Measurements from ENCODE around the gene SYAP1.

The SYAP1 gene

DNA sequence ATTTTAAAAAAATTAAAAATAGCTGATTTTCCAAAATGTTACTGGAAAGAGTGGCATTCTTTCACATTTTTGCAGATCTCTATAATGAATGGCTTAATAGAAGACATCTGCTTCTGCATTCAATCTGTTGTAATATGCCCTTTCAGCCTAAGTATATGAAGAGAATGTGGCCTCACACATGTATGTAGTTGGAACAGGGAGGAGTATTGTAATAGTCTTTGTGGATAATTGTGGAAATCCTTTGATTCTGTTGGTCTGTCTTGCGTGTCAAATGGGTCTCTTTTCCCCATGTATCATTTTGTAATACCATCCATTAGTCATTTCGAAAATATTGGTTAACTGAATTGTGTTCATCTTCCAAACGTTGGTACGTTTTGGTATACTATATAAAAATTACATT lies 78.4 kb downstream of the SYAP1 start:
- CTCF ChIA-PET: no interaction called here
- Histone ChIP-seq H3K4me1 (ENCODE audit: control extremely low read depth in 1 of 4, control insufficient read depth in 4 of 4, insufficient read depth in 4 of 4, low read length in 3 of 4) (no peaks in the 10 kb centered on the region), H3K27ac (ENCODE audit: insufficient read depth in 1 of 2, low read depth in 1 of 2, low read length in 2 of 2, poor library complexity in 1 of 2, severe bottlenecking in 2 of 2) (no peak overlapping the region), H3K4me3 (ENCODE audit: control insufficient read depth in 1 of 7, extremely low read depth in 1 of 7, insufficient read depth in 4 of 7, low read depth in 2 of 7, low read length in 6 of 7) (no peak overlapping the region), H3K9me3 (ENCODE audit: control extremely low read depth in 1 of 5, control insufficient read depth in 4 of 5, insufficient read depth in 2 of 5, low read depth in 1 of 5, low read length in 4 of 5) (no peaks in the 10 kb centered on the region), H3K36me3 (ENCODE audit: control insufficient read depth in 4 of 4, insufficient read depth in 4 of 4, low read length in 3 of 4) (peaks cover 0 to 17% (median 7%) of the 10 kb centered on the region in 4 experiments), H3K27me3 (replicated peaks in 2 of 5; ENCODE audit: control insufficient read depth in 4 of 5, insufficient read depth in 5 of 5, low read length in 4 of 5) (peaks cover 0 to 3% (median 0%) of the 10 kb centered on the region in 5 experiments)
- no CpG with 5 or more reads among the region's 4 CpGs for WGBS (ENCODE audit: insufficient coverage)
- DNase-seq: no peak
- POLR2A ChIA-PET: no interaction called here

DNA sequence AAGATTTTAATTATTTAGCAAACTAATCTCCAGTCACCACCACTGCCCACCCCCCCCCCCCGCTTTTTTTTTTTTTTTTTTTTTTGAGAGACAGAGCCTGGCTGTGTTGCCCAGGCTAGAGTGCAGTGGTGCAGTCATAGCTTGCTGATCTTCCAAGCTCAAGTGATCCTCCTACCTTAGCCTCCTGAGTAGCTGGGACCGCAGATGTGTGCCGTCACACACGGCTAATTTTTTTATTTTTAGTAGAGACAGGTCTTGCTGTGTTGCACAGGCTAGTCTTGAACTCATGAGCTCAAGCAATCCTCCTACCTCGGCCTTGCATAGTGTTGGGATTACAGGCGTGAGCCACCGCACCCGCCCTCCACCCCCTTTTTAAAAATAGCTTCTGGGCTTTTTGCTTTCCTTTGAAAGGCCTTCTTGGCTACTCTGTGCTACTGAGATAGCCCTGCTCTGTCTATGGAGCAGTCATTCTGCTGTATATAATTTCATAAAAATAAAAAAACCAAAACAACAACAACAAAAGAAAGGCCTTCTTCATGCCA lies 85.6 kb downstream of the SYAP1 start:
- no peak for DNase-seq
- 98% methylated on average over 6 of the region's 8 CpGs for WGBS (ENCODE audit: insufficient coverage)
- Histone ChIP-seq H3K27me3 (replicated peaks in 2 of 5; ENCODE audit: control insufficient read depth in 4 of 5, insufficient read depth in 5 of 5, low read length in 4 of 5) (peaks cover 0 to 3% (median 0%) of the 10 kb centered on the region in 5 experiments), H3K4me1 (ENCODE audit: control extremely low read depth in 1 of 4, control insufficient read depth in 4 of 4, insufficient read depth in 4 of 4, low read length in 3 of 4) (peaks cover 0 to 13% (median 5%) of the 10 kb centered on the region in 4 experiments), H3K4me3 (ENCODE audit: control insufficient read depth in 1 of 7, extremely low read depth in 1 of 7, insufficient read depth in 4 of 7, low read depth in 2 of 7, low read length in 6 of 7) (no peak overlapping the region), H3K9me3 (ENCODE audit: control extremely low read depth in 1 of 5, control insufficient read depth in 4 of 5, insufficient read depth in 2 of 5, low read depth in 1 of 5, low read length in 4 of 5) (no peaks in the 10 kb centered on the region), H3K27ac (ENCODE audit: insufficient read depth in 1 of 2, low read depth in 1 of 2, low read length in 2 of 2, poor library complexity in 1 of 2, severe bottlenecking in 2 of 2) (no peak overlapping the region), H3K36me3 (ENCODE audit: control insufficient read depth in 4 of 4, insufficient read depth in 4 of 4, low read length in 3 of 4) (peaks cover 0 to 7% (median 2%) of the 10 kb centered on the region in 4 experiments)
- POLR2A ChIA-PET: no interaction called here
- CTCF ChIA-PET: no interaction called here

DNA sequence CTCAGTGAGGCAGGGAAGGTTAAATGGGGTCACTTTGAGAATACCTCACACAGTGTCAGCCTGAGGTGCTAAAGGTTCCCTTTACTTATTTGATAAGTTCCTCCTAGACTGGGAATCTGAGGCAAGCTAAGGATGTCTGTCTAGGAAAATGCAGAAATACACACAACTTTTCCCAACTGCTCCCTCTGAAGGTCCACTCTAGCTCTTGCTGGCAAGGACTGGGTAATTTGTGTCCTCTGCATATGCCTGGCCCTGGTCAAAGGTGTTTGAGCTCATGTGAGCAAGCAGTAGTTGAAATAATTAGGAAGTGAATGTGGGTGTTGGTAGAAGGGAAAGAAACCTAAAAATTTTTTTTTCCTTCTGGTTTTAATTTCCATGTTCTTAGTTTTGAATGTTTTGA lies 88.1 kb downstream of the SYAP1 start:
- Histone ChIP-seq H3K9me3 (ENCODE audit: control extremely low read depth in 1 of 5, control insufficient read depth in 4 of 5, insufficient read depth in 2 of 5, low read depth in 1 of 5, low read length in 4 of 5) (no peaks in the 10 kb centered on the region), H3K4me1 (ENCODE audit: control extremely low read depth in 1 of 4, control insufficient read depth in 4 of 4, insufficient read depth in 4 of 4, low read length in 3 of 4) (peaks cover 0 to 13% (median 5%) of the 10 kb centered on the region in 4 experiments), H3K36me3 (ENCODE audit: control insufficient read depth in 4 of 4, insufficient read depth in 4 of 4, low read length in 3 of 4) (peaks cover 0 to 4% (median 0%) of the 10 kb centered on the region in 4 experiments), H3K27ac (ENCODE audit: insufficient read depth in 1 of 2, low read depth in 1 of 2, low read length in 2 of 2, poor library complexity in 1 of 2, severe bottlenecking in 2 of 2) (peak overlapping the region in 1 of 2 experiments; percentile 32), H3K27me3 (replicated peaks in 2 of 5; ENCODE audit: control insufficient read depth in 4 of 5, insufficient read depth in 5 of 5, low read length in 4 of 5) (peaks cover 0 to under 1% (median 0%) of the 10 kb centered on the region in 5 experiments), H3K4me3 (ENCODE audit: control insufficient read depth in 1 of 7, extremely low read depth in 1 of 7, insufficient read depth in 4 of 7, low read depth in 2 of 7, low read length in 6 of 7) (peak overlapping the region in 1 of 7 experiments; percentile 59)
- ChIA-PET CTCF (no interaction called here), POLR2A (no interaction called here)
- no peak for DNase-seq

DNA sequence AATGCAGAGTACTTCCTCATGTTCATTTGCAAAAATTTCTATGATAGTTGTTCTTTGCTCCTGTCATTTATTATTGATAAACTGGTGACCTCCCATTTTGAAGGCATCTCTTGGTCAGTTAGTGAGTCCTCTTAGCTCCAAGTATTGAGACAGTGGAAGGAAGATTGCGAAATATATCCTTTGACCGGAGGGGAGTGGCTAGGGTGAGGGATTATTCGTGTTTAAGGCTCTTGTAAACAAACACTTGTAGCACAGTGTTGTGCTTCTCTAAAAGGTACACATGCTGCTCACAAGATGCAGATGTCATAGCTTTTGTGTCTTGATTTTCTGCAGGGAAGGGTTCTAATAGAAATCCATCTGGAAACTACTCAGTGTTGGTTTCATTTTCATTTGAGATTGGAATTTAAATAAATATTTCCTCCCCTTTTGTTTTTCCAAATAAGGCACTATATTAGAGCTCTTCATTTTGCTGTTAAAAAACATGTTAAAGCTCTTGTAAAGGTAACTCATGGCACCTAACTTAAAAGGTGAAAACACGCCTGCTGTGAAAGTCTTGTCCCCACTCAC lies 88.6 kb downstream of the SYAP1 start:
- no peak for DNase-seq
- Histone ChIP-seq H3K27ac (ENCODE audit: insufficient read depth in 1 of 2, low read depth in 1 of 2, low read length in 2 of 2, poor library complexity in 1 of 2, severe bottlenecking in 2 of 2) (peak overlapping the region in 1 of 2 experiments; percentile 32), H3K36me3 (ENCODE audit: control insufficient read depth in 4 of 4, insufficient read depth in 4 of 4, low read length in 3 of 4) (peaks cover 0 to 3% (median 1%) of the 10 kb centered on the region in 4 experiments), H3K4me3 (ENCODE audit: control insufficient read depth in 1 of 7, extremely low read depth in 1 of 7, insufficient read depth in 4 of 7, low read depth in 2 of 7, low read length in 6 of 7) (peak overlapping the region in 3 of 7 experiments; percentile 29 to 59 (median 37)), H3K4me1 (ENCODE audit: control extremely low read depth in 1 of 4, control insufficient read depth in 4 of 4, insufficient read depth in 4 of 4, low read length in 3 of 4) (peaks cover 0 to 13% (median 5%) of the 10 kb centered on the region in 4 experiments), H3K27me3 (replicated peaks in 2 of 5; ENCODE audit: control insufficient read depth in 4 of 5, insufficient read depth in 5 of 5, low read length in 4 of 5) (no peaks in the 10 kb centered on the region), H3K9me3 (ENCODE audit: control extremely low read depth in 1 of 5, control insufficient read depth in 4 of 5, insufficient read depth in 2 of 5, low read depth in 1 of 5, low read length in 4 of 5) (no peaks in the 10 kb centered on the region)
- ChIA-PET POLR2A (no interaction called here), CTCF (no interaction called here)
- WGBS (ENCODE audit: insufficient coverage): 47% methylated on average over 4 of the region's 4 CpGs

DNA sequence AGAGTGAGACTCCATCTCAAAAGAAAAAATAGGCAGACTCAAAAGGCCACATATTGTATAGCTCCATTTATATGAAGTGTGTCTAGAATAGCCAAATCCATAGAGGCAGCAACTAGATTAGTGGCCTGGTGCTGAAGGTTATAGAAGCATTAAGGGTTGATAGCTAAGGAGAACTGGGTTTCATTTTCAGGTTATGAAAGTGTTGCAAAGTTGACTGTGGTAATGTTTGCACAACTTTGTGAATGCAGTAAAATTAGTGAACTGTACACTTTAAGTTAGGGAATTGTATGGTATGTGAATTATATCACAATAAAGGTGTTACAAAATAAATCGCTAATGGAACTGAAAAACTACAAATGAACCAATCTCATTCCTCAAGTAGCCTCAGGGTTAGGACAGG lies 95.2 kb downstream of the SYAP1 start:
- no peak for DNase-seq
- H3K36me3 ChIP-seq (ENCODE audit: control insufficient read depth in 4 of 4, insufficient read depth in 4 of 4, low read length in 3 of 4): peaks cover 0 to 8% (median 1%) of the 10 kb centered on the region in 4 experiments
- no peaks in the 10 kb centered on the region for H3K9me3 ChIP-seq (ENCODE audit: control extremely low read depth in 1 of 5, control insufficient read depth in 4 of 5, insufficient read depth in 2 of 5, low read depth in 1 of 5, low read length in 4 of 5)
- peaks cover 0 to 2% (median 0%) of the 10 kb centered on the region in 4 experiments for H3K4me1 ChIP-seq (ENCODE audit: control extremely low read depth in 1 of 4, control insufficient read depth in 4 of 4, insufficient read depth in 4 of 4, low read length in 3 of 4)
- CTCF ChIA-PET: interaction anchor here (0.9 kb wide), 1 partner anchor 20 kb away, joined by 3 read pairs; no protein-coding TSS in a partner anchor
- POLR2A ChIA-PET: no interaction called here
- no peak overlapping the region for H3K4me3 ChIP-seq (ENCODE audit: control insufficient read depth in 1 of 7, extremely low read depth in 1 of 7, insufficient read depth in 4 of 7, low read depth in 2 of 7, low read length in 6 of 7)
- H3K27me3 ChIP-seq (replicated peaks in 2 of 5; ENCODE audit: control insufficient read depth in 4 of 5, insufficient read depth in 5 of 5, low read length in 4 of 5): peaks cover 0 to 3% (median 0%) of the 10 kb centered on the region in 5 experiments
- H3K27ac ChIP-seq (ENCODE audit: insufficient read depth in 1 of 2, low read depth in 1 of 2, low read length in 2 of 2, poor library complexity in 1 of 2, severe bottlenecking in 2 of 2): no peak overlapping the region
- no CpG with 5 or more reads among the region's 1 CpG for WGBS (ENCODE audit: insufficient coverage)
